Measurements from ENCODE around the gene S100A12.

- TF ChIP-seq, protein P1, sequence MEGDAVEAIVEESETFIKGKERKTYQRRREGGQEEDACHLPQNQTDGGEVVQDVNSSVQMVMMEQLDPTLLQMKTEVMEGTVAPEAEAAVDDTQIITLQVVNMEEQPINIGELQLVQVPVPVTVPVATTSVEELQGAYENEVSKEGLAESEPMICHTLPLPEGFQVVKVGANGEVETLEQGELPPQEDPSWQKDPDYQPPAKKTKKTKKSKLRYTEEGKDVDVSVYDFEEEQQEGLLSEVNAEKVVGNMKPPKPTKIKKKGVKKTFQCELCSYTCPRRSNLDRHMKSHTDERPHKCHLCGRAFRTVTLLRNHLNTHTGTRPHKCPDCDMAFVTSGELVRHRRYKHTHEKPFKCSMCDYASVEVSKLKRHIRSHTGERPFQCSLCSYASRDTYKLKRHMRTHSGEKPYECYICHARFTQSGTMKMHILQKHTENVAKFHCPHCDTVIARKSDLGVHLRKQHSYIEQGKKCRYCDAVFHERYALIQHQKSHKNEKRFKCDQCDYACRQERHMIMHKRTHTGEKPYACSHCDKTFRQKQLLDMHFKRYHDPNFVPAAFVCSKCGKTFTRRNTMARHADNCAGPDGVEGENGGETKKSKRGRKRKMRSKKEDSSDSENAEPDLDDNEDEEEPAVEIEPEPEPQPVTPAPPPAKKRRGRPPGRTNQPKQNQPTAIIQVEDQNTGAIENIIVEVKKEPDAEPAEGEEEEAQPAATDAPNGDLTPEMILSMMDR (IDR thresholded peaks at IDR 0.05; ENCODE audit: insufficient read depth, low read length, poor library complexity, severe bottlenecking), result no peak
- no peak for TF ChIP-seq EZH2phosphoT487 (conservative IDR thresholded peaks at IDR 0.05; ENCODE audit: low read length)
Measured at GRCh38 chr1:153360190-153360589, 15.2 kb downstream of the S100A12 start.

Measured in SU-DHL-6 (cell line).